Endodermal cell (in vitro differentiated cells): ENCODE results near the gene OXSM. TPM values are rescaled to one million over a fixed set of nuclear protein-coding genes. Genes with fewer than 3 reads are reported as not detected.
A peak's percentile ranks its signal among the peaks of the same experiment; 100 is the strongest.

Experiments
- DNase-seq: peaks from one replicate; pipeline ENCODE4 v3.0.0-alpha.2; 2017
- H3K27ac ChIP-seq: 2 replicates; pipeline ENCODE4 v1.5.1; 2013; ENCODE audit warnings: mild to moderate bottlenecking, low read depth, low read length, moderate library complexity
- H3K27me3 ChIP-seq: 2 replicates; pipeline ENCODE4 v1.6.1; 2013; ENCODE audit warnings: mild to moderate bottlenecking, low read length, moderate library complexity; ENCODE audit not compliant: insufficient read depth, control insufficient read depth, poor library complexity, severe bottlenecking
- H3K36me3 ChIP-seq: 2 replicates; pipeline ENCODE4 v1.7.0; 2013; ENCODE audit warnings: mild to moderate bottlenecking, low read length, moderate library complexity; ENCODE audit not compliant: control insufficient read depth, insufficient read depth
- H3K4me1 ChIP-seq: one replicate; pipeline ENCODE4 v1.7.0; 2013; ENCODE audit warnings: low read length; ENCODE audit not compliant: control insufficient read depth, insufficient read depth
- H3K4me3 ChIP-seq: 2 replicates; pipeline ENCODE4 v1.5.1; 2013; ENCODE audit warnings: mild to moderate bottlenecking, low read length, moderate library complexity
- H3K9ac ChIP-seq: 2 replicates; pipeline ENCODE4 v1.6.1; 2013; ENCODE audit warnings: mild to moderate bottlenecking, low read length, moderate library complexity; ENCODE audit not compliant: poor library complexity, severe bottlenecking; ENCODE audit errors: extremely low read depth
- H3K9me3 ChIP-seq: 2 replicates; pipeline ENCODE4 v1.6.1; 2013; ENCODE audit warnings: mild to moderate bottlenecking, low read length, moderate library complexity; ENCODE audit not compliant: control insufficient read depth
- H3K27ac Mint-ChIP-seq: 2 replicates; pipeline ENCODE4 v1.8.0; 2020; ENCODE audit warnings: mixed read lengths
- H3K27me3 Mint-ChIP-seq: 2 replicates; pipeline ENCODE4 v1.8.0; 2021; ENCODE audit warnings: mild to moderate bottlenecking, mixed read lengths; ENCODE audit not compliant: insufficient read depth
- H3K36me3 Mint-ChIP-seq: 2 replicates; pipeline ENCODE4 v1.8.0; 2020; ENCODE audit warnings: low read depth, mixed read lengths
- H3K4me1 Mint-ChIP-seq: 2 replicates; pipeline ENCODE4 v1.8.0; 2020; ENCODE audit warnings: mixed read lengths
- H3K4me3 Mint-ChIP-seq: 2 replicates; pipeline ENCODE4 v1.8.0; 2020; ENCODE audit warnings: mild to moderate bottlenecking, moderate library complexity, mixed read lengths
- H3K9me3 Mint-ChIP-seq: 2 replicates; pipeline ENCODE4 v1.8.0; 2020; ENCODE audit warnings: mild to moderate bottlenecking, mixed read lengths
- WGBS, 2 experiments: methylation state at CpG; one replicate each; pipeline versions ENCODE4 v1.1.5 to v1.1.7; 2013; ENCODE audit warnings: missing lambda C conversion rate in 2 of 2, mixed read lengths in 1 of 2; ENCODE audit not compliant: insufficient coverage in 1 of 2, insufficient read length in 1 of 2; 5-methylcytosine and 5-hydroxymethylcytosine counted together
- total RNA-seq, 2 donors: library from RNA; stranded (reverse); fragmentation: NEBNext Ultra II Directional in 1 of 2; extraction: Animal tissue kit (Norgen Biotek cat#: 25700) in 1 of 2; gene quantifications; 2 replicates in 1 of 2; 3 replicates in 1 of 2; pipeline ENCODE4 v1.2.1, GENCODE V29; 2021
- TF ChIP-seq, protein P1 (sequence below): fragments of 200-600 bp; sonication (generic); conservative IDR thresholded peaks from 2 replicates; pipeline ENCODE4 v1.5.0; 2021; ENCODE audit warnings: antibody characterized with exemption, mild to moderate bottlenecking

OXSM gene
- total RNA-seq, 2 donors from 2014 or later, result 7.8 to 10.5 TPM

DNA sequence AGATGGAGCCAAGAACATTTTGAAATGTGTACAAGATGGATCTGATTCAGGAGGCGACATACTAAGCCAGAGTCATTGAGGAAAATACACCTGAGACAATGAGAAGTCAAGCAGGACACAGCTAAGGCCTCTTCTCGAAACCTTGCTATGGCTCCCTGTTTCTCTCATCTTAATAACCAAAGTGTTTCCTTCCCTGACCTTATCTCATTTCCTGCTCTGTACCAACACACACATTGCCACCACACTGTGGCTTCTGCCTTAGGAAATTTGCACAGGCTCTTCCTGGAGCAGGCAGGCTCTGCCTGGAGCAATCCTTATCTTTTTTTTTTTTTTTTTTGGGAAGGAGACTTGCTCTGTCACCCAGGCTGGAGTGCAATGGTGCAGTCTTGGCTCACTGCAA is 36.6 kb downstream of the OXSM start:
- Histone ChIP-seq H3K27me3 (no peaks in the 10 kb centered on the region), H3K4me1 (no peaks in the 10 kb centered on the region), H3K27ac (no peak overlapping the region), H3K4me3 (no peak overlapping the region), H3K9ac (no peak overlapping the region), H3K36me3 (no peaks in the 10 kb centered on the region), H3K9me3 (no peaks in the 10 kb centered on the region)
- 87 to 100% methylated on average over 2 of the region's 2 CpGs for WGBS, 2 experiments
- H3K27me3 Mint-ChIP-seq, result no peaks in the 10 kb centered on the region
- no peaks in the 10 kb centered on the region for H3K9me3 Mint-ChIP-seq
- no peak for DNase-seq
- no peaks in the 10 kb centered on the region for H3K36me3 Mint-ChIP-seq
- no peak overlapping the region for H3K27ac Mint-ChIP-seq
- H3K4me1 Mint-ChIP-seq, result peaks cover 11% of the 10 kb centered on the region
- no peak overlapping the region for H3K4me3 Mint-ChIP-seq
- TF ChIP-seq, protein P1, sequence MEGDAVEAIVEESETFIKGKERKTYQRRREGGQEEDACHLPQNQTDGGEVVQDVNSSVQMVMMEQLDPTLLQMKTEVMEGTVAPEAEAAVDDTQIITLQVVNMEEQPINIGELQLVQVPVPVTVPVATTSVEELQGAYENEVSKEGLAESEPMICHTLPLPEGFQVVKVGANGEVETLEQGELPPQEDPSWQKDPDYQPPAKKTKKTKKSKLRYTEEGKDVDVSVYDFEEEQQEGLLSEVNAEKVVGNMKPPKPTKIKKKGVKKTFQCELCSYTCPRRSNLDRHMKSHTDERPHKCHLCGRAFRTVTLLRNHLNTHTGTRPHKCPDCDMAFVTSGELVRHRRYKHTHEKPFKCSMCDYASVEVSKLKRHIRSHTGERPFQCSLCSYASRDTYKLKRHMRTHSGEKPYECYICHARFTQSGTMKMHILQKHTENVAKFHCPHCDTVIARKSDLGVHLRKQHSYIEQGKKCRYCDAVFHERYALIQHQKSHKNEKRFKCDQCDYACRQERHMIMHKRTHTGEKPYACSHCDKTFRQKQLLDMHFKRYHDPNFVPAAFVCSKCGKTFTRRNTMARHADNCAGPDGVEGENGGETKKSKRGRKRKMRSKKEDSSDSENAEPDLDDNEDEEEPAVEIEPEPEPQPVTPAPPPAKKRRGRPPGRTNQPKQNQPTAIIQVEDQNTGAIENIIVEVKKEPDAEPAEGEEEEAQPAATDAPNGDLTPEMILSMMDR, result no peak

DNA sequence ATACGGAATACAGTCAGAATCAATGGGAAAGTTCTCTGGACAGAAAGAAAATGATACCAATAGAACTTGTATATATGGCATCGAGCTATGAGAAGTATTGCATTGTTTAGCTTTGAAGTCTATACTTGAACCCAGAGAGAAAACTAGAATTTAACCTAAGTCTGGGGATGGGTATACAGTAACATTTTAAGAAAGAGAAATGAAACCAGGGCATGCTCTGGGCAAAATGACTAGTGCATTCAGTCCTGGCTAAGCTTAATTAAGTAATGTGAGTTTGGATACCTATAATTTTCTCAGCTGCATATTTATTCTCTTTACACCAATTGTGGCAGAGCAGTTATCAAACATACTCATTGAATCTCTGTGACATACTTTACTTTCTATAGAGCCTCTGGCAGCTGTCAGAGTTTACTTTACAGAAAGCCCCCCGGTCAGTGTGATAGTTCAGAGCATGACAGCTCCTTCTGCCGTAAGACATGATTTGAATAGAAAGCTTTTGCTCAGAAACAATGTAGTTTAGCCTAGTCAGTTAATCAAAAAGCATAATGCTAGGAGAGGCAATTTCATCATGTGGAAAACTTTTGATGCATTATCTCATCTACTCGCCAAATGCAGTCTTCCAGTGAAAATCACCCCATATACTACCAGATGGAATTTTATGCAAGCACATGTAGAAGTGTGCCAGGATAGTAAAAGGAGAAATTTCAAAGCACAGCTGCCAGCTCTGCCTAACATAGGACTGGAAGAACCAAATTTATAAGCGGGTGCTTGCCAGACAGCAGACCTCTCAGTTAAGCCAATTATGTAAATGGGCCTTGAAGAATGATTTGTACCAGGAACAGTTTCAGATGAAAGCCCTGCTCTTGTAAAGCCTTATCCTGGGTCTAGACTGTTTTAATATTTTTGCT is 40.7 kb downstream of the OXSM start:
- H3K9ac ChIP-seq, result no peak overlapping the region
- no peaks in the 10 kb centered on the region for H3K9me3 ChIP-seq
- H3K27me3 ChIP-seq, result no peaks in the 10 kb centered on the region
- H3K36me3 Mint-ChIP-seq, result no peaks in the 10 kb centered on the region
- no peak overlapping the region for H3K4me3 Mint-ChIP-seq
- TF ChIP-seq, protein P1, result no peak
- no peaks in the 10 kb centered on the region for H3K4me1 ChIP-seq
- no peaks in the 10 kb centered on the region for H3K36me3 ChIP-seq
- peak overlapping the region; percentile 93 for H3K27ac ChIP-seq
- no peak for DNase-seq
- no peak overlapping the region for H3K4me3 ChIP-seq
- 83 to 92% methylated on average over 5 to 6 of the region's 6 CpGs for WGBS, 2 experiments
- peaks cover 13% of the 10 kb centered on the region for H3K4me1 Mint-ChIP-seq
- H3K9me3 Mint-ChIP-seq, result no peaks in the 10 kb centered on the region
- H3K27me3 Mint-ChIP-seq, result no peaks in the 10 kb centered on the region
- no peak overlapping the region for H3K27ac Mint-ChIP-seq

DNA sequence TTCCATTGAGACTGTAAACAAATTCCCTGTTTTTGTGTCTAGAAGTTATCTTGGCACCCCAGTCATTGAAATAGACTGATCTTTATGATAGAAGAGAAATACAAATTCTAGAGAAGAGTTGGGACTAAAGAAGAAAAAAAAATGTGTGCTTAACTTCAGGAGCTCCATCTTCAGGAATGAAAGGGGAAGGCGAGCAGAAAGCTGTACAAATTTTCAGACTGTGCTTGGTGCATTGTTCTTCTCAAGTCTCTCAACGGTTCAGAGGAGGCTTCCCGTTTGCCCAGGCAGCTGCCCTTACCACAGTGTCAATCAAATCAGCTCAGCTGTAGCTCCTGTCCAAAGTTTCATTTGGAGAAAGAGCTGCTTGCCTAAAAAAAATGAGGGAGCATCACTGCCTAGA is 41.7 kb downstream of the OXSM start:
- Histone ChIP-seq H3K4me3 (no peak overlapping the region), H3K9ac (no peak overlapping the region), H3K27me3 (no peaks in the 10 kb centered on the region), H3K4me1 (no peaks in the 10 kb centered on the region), H3K27ac (peak overlapping the region; percentile 93), H3K36me3 (no peaks in the 10 kb centered on the region), H3K9me3 (no peaks in the 10 kb centered on the region)
- peaks cover 13% of the 10 kb centered on the region for H3K4me1 Mint-ChIP-seq
- H3K36me3 Mint-ChIP-seq, result no peaks in the 10 kb centered on the region
- TF ChIP-seq, protein P1, result peak; percentile 61
- peak; percentile 49 for DNase-seq
- H3K4me3 Mint-ChIP-seq, result no peak overlapping the region
- WGBS, 2 experiments, result 44 to 56% methylated on average over 3 of the region's 3 CpGs
- H3K27ac Mint-ChIP-seq, result no peak overlapping the region
- H3K9me3 Mint-ChIP-seq, result no peaks in the 10 kb centered on the region
- H3K27me3 Mint-ChIP-seq, result no peaks in the 10 kb centered on the region
